ENCODE results near the gene JMJD4. TPM values are rescaled to one million over a fixed set of nuclear protein-coding genes. Genes with fewer than 3 reads are reported as not detected.
A peak's percentile ranks its signal among the peaks of the same experiment; 100 is the strongest.

JMJD4 gene
- total RNA-seq, 1 experiment from 2014 or later, result 24.4 TPM

GRCh38 chr1:227732586-227733308 lies 2.4 kb downstream of the JMJD4 start:
- Histone ChIP-seq H3T11ph (ENCODE audit: low read length) (no peak overlapping the region), H2BK15ac (ENCODE audit: low read depth, low read length) (no peak overlapping the region), H3K18ac (ENCODE audit: insufficient read length, low read depth, low read length) (no peak overlapping the region), H2BK120ac (ENCODE audit: low read depth, low read length, poor library complexity, severe bottlenecking) (no peak overlapping the region), H2AK5ac (ENCODE audit: insufficient read length, low read length) (no peak overlapping the region), H3K9me3 (ENCODE audit: control insufficient read depth, low read depth, low read length) (no peaks in the 10 kb centered on the region), H3K23ac (ENCODE audit: insufficient read length, low read depth, low read length) (no peak overlapping the region), H3K27me3 (ENCODE audit: insufficient read depth, low read length) (no peaks in the 10 kb centered on the region), H4K20me1 (ENCODE audit: control insufficient read depth, insufficient read depth, insufficient read length) (peaks cover 8% of the 10 kb centered on the region), H3K79me1 (ENCODE audit: insufficient read depth, low read depth, low read length, poor library complexity, severe bottlenecking) (no peaks in the 10 kb centered on the region), H4K5ac (ENCODE audit: insufficient read length, low read depth, low read length) (no peak overlapping the region), H3K9ac (ENCODE audit: extremely low read depth, insufficient read length, low read length) (no peak overlapping the region), H3K4me1 (ENCODE audit: insufficient read depth, low read length) (peaks cover 5% of the 10 kb centered on the region; the same call in 1 of the 2 replicates), H4K8ac (replicated peaks; ENCODE audit: insufficient read length, low read depth, low read length) (no peak overlapping the region), H2BK12ac (ENCODE audit: insufficient read length, low read depth, low read length) (no peak overlapping the region), H3K56ac (ENCODE audit: insufficient read length, low read depth, low read length) (no peak overlapping the region), H3K23me2 (ENCODE audit: insufficient read length, low read depth, low read length, poor library complexity, severe bottlenecking) (peaks cover 23% of the 10 kb centered on the region), H2BK5ac (ENCODE audit: insufficient read length, low read length) (no peak overlapping the region), H3K4ac (ENCODE audit: low read depth, low read length) (no peak overlapping the region), H2AFZ (ENCODE audit: low read length) (no peak overlapping the region), H3K27ac (ENCODE audit: insufficient read length, low read depth, low read length) (no peak overlapping the region), H3K79me2 (ENCODE audit: insufficient read depth, low read length) (peaks cover 4% of the 10 kb centered on the region; the same call in 1 of the 2 replicates), H4K91ac (ENCODE audit: insufficient read length, low read depth, low read length) (no peak overlapping the region), H3K14ac (ENCODE audit: insufficient read depth, low read length) (no peak overlapping the region), H3K4me2 (ENCODE audit: insufficient read depth, insufficient read length, low read length) (no peak overlapping the region), H2BK20ac (ENCODE audit: low read depth, low read length, poor library complexity, severe bottlenecking) (no peak overlapping the region)
- Mint-ChIP-seq H3K9me3 (no peaks in the 10 kb centered on the region), H3K27ac (no peak overlapping the region), H3K36me3 (ENCODE audit: insufficient read depth in 1 of 3, low read depth in 3 of 3) (peaks cover 5 to 20% (median 17%) of the 10 kb centered on the region in 3 experiments; a peak in 6 of 7 replicates), H3K27me3 (ENCODE audit: low read depth) (no peaks in the 10 kb centered on the region; the same call in 1 of the 2 replicates), H3K4me3 (peak overlapping the region in 1 of 2 experiments; percentile 64; a peak in 2 of 5 replicates), H3K4me1 (peaks cover 23 to 38% of the 10 kb centered on the region in 2 experiments)
- WGBS (ENCODE audit: extremely low coverage, insufficient read length, low lambda C conversion rate), result no CpG with 5 or more reads among the region's 18 CpGs
- DNase-seq, result peak; percentile 13
- TF ChIP-seq CTCF (conservative IDR thresholded peaks at IDR 0.05), result no peak

Data from H9 (cell line).